ENCODE results near the gene ZBTB5.

DNA sequence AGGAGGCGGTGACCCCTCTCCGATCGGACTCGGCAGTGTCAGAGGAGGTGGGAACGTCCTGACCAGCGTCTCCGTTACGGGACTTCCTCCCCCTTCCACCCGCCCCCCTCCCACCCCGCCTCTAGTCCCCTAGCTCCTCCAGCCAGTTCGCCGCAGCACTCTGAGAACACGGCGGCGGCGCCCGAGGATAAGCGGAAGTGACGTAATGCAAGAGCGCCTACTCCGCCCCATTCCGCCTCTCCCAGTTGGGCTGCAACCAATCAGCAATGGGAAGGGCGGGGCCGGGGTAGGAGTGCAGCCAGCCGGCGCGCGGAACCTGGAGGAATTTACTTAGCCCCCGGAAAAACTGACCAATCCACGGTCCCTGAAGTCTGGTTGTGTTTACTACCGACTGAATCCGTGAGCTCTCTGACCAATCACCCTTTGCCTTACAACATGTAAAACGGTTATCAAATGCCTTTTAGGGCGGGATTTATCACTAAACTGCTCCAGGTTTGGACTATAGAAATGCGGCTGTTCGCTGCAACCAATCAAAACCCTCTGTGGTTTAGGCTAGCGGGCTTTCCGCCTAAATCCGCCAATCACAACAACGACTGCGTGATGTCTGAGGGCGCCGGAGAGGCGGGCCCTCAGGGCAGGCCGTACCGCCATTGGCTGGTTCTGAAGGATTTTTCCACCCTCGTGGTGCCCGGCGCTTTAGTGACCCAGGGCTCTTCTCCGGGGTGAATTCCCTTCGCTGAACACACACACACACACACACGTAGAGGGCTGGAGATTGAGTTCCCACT lies at the start of gene ZBTB5:
- TF ChIP-seq, protein P1, sequence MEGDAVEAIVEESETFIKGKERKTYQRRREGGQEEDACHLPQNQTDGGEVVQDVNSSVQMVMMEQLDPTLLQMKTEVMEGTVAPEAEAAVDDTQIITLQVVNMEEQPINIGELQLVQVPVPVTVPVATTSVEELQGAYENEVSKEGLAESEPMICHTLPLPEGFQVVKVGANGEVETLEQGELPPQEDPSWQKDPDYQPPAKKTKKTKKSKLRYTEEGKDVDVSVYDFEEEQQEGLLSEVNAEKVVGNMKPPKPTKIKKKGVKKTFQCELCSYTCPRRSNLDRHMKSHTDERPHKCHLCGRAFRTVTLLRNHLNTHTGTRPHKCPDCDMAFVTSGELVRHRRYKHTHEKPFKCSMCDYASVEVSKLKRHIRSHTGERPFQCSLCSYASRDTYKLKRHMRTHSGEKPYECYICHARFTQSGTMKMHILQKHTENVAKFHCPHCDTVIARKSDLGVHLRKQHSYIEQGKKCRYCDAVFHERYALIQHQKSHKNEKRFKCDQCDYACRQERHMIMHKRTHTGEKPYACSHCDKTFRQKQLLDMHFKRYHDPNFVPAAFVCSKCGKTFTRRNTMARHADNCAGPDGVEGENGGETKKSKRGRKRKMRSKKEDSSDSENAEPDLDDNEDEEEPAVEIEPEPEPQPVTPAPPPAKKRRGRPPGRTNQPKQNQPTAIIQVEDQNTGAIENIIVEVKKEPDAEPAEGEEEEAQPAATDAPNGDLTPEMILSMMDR (IDR thresholded peaks at IDR 0.05; ENCODE audit: insufficient read depth, low read length, poor library complexity, severe bottlenecking), result no peak
- no peak for TF ChIP-seq EZH2phosphoT487 (conservative IDR thresholded peaks at IDR 0.05; ENCODE audit: low read length)
